ENCODE measurements around the gene KBTBD2. TPM values are rescaled to one million over a fixed set of nuclear protein-coding genes. Genes with fewer than 3 reads are reported as not detected.

KBTBD2 gene
- total RNA-seq, 1 experiment from 2014 or later: 30.2 TPM

DNA sequence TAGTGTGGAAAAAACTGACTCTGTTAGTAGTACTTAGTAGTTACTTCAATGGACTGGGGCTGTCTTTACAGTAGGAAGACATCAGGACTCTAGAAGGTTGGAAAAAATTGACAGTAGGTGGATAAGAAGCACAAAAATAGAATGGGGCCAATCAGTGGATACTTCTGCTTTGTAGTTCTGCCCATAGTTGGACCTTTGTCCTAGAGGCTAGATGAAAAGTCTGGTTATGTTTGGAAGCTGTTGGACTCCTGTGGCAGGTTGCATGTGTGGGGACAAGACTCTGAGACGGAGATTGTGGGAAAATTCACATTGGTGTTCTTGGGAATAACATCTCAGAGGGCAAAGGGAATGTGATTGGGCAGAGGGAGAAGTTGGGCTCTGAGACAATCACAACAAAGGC, 18.6 kb upstream of the KBTBD2 start:
- H3K4me3 ChIP-seq (ENCODE audit: low read depth, low read length): no peak overlapping the region
- ChIA-PET POLR2A (no interaction called here), CTCF (no interaction called here)
- no peaks in the 10 kb centered on the region for H3K4me1 Mint-ChIP-seq (ENCODE audit: low read depth, unreplicated experiment)
- TF ChIP-seq, protein P1, sequence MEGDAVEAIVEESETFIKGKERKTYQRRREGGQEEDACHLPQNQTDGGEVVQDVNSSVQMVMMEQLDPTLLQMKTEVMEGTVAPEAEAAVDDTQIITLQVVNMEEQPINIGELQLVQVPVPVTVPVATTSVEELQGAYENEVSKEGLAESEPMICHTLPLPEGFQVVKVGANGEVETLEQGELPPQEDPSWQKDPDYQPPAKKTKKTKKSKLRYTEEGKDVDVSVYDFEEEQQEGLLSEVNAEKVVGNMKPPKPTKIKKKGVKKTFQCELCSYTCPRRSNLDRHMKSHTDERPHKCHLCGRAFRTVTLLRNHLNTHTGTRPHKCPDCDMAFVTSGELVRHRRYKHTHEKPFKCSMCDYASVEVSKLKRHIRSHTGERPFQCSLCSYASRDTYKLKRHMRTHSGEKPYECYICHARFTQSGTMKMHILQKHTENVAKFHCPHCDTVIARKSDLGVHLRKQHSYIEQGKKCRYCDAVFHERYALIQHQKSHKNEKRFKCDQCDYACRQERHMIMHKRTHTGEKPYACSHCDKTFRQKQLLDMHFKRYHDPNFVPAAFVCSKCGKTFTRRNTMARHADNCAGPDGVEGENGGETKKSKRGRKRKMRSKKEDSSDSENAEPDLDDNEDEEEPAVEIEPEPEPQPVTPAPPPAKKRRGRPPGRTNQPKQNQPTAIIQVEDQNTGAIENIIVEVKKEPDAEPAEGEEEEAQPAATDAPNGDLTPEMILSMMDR (IDR thresholded peaks at IDR 0.05; ENCODE audit: insufficient read depth in 1 of 2, low read depth in 1 of 2, low read length in 1 of 2, severe bottlenecking in 1 of 2, unreplicated experiment in 1 of 2): no peak
- H3K36me3 Mint-ChIP-seq (ENCODE audit: insufficient read depth, unreplicated experiment): peaks cover 12% of the 10 kb centered on the region
- H3K27me3 Mint-ChIP-seq (ENCODE audit: insufficient read depth, unreplicated experiment): no peaks in the 10 kb centered on the region
- H3K27ac Mint-ChIP-seq (ENCODE audit: unreplicated experiment): no peak overlapping the region
- H3K4me3 Mint-ChIP-seq (ENCODE audit: unreplicated experiment): no peak overlapping the region
- H3K4me1 ChIP-seq: no peaks in the 10 kb centered on the region
- H3K9me3 Mint-ChIP-seq (ENCODE audit: unreplicated experiment): no peaks in the 10 kb centered on the region
- peaks cover 2% of the 10 kb centered on the region; the same call in 1 of the 2 replicates for H3K36me3 ChIP-seq (ENCODE audit: control insufficient read depth, insufficient read depth, low read length)
- no TSS peak for BruUV-seq (replicated peaks)
- intact Hi-C loops (cut with micrococcal nuclease; ENCODE audit: unreplicated experiment): no loop called here
- DNase-seq: no peak
- no peaks in the 10 kb centered on the region for H3K27me3 ChIP-seq (replicated peaks; ENCODE audit: control insufficient read depth, insufficient read depth, low read length)
- no peaks in the 10 kb centered on the region for H3K9me3 ChIP-seq

DNA sequence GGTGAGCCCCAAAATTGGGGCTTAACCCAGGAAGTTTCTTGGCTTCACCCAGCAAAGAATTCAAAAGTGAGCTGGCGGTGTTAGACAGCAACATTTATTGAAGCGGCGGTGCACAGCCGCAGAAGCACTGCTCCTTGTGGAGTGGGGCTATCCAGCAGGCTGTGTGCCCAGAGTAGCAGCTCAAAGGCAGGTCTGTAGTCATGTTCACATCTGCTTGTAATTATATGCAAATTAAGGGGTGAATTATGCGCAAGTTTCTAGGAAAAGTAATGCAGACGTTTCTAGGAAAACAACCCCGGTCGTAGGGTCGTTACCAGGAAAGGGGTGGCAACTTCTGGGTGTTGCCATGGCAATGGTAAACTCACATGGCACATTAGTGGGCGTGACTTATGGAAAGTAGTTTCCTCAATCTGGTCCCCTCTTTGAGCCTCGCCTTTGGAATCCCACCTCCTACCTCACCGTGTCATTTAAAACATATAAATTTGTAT, 13.7 kb upstream of the KBTBD2 start:
- POLR2A ChIA-PET: no interaction called here

DNA sequence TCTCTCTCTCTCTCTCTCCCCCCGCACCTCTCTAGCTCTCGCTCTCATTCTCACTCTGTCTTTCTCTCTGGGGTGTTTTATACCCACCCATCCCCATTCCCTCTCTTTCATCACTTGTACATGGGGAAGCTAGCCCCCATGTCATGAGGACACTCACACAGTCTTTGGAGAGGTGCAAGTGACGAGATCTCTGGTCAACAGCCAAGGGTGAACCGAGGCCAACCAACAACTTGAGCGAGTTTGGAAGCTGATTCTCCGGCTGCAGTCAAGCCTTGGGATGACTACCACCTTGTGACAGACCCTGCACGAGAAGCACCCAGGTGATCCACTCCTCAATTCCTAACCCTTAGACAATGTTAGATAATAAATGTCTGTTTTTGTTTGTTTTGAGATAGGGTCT, 10.1 kb upstream of the KBTBD2 start:
- H3K9me3 Mint-ChIP-seq (ENCODE audit: unreplicated experiment): no peaks in the 10 kb centered on the region
- ChIA-PET CTCF (no interaction called here), POLR2A (no interaction called here)
- H3K27me3 Mint-ChIP-seq (ENCODE audit: insufficient read depth, unreplicated experiment): no peaks in the 10 kb centered on the region
- DNase-seq: no peak
- H3K27ac Mint-ChIP-seq (ENCODE audit: unreplicated experiment): no peak overlapping the region
- TF ChIP-seq, protein P1 (IDR thresholded peaks at IDR 0.05; ENCODE audit: insufficient read depth in 1 of 2, low read depth in 1 of 2, low read length in 1 of 2, severe bottlenecking in 1 of 2, unreplicated experiment in 1 of 2): no peak
- H3K36me3 ChIP-seq (ENCODE audit: control insufficient read depth, insufficient read depth, low read length): no peaks in the 10 kb centered on the region
- H3K9me3 ChIP-seq: no peaks in the 10 kb centered on the region
- peaks cover 17% of the 10 kb centered on the region for H3K4me1 Mint-ChIP-seq (ENCODE audit: low read depth, unreplicated experiment)
- H3K4me1 ChIP-seq: peaks cover 14% of the 10 kb centered on the region; the same call in 1 of the 2 replicates
- no peaks in the 10 kb centered on the region for H3K27me3 ChIP-seq (replicated peaks; ENCODE audit: control insufficient read depth, insufficient read depth, low read length)
- BruUV-seq (replicated peaks): no TSS peak
- no peaks in the 10 kb centered on the region for H3K36me3 Mint-ChIP-seq (ENCODE audit: insufficient read depth, unreplicated experiment)
- intact Hi-C loops (cut with micrococcal nuclease; ENCODE audit: unreplicated experiment): no loop called here
- H3K4me3 Mint-ChIP-seq (ENCODE audit: unreplicated experiment): no peak overlapping the region
- no peak overlapping the region for H3K4me3 ChIP-seq (ENCODE audit: low read depth, low read length)

More for the DNA sequence above, 13.7 kb upstream of the KBTBD2 start:
- TF ChIP-seq, protein P1 (IDR thresholded peaks at IDR 0.05; ENCODE audit: insufficient read depth in 1 of 2, low read depth in 1 of 2, low read length in 1 of 2, severe bottlenecking in 1 of 2, unreplicated experiment in 1 of 2): no peak
- Histone ChIP-seq H3K4me3 (ENCODE audit: low read depth, low read length) (peak overlapping the region; percentile 19), H3K36me3 (ENCODE audit: control insufficient read depth, insufficient read depth, low read length) (no peaks in the 10 kb centered on the region), H3K9me3 (no peaks in the 10 kb centered on the region), H3K4me1 (peaks cover 13% of the 10 kb centered on the region; the same call in 1 of the 2 replicates), H3K27me3 (replicated peaks; ENCODE audit: control insufficient read depth, insufficient read depth, low read length) (no peaks in the 10 kb centered on the region)
- CTCF ChIA-PET: no interaction called here
- peak overlapping the region; percentile 55 for H3K27ac Mint-ChIP-seq (ENCODE audit: unreplicated experiment)
- BruUV-seq (replicated peaks): no TSS peak
- peak; percentile 41 to 50 for DNase-seq
- peaks cover 4% of the 10 kb centered on the region for H3K4me1 Mint-ChIP-seq (ENCODE audit: low read depth, unreplicated experiment)
- H3K36me3 Mint-ChIP-seq (ENCODE audit: insufficient read depth, unreplicated experiment): no peaks in the 10 kb centered on the region
- intact Hi-C loops (cut with micrococcal nuclease; ENCODE audit: unreplicated experiment): no loop called here
- H3K4me3 Mint-ChIP-seq (ENCODE audit: unreplicated experiment): peak overlapping the region; percentile 66
- no peaks in the 10 kb centered on the region for H3K9me3 Mint-ChIP-seq (ENCODE audit: unreplicated experiment)
- no peaks in the 10 kb centered on the region for H3K27me3 Mint-ChIP-seq (ENCODE audit: insufficient read depth, unreplicated experiment)
